IMR-90 (cell line): ENCODE results near the gene LEPR. TPM values are rescaled to one million over a fixed set of nuclear protein-coding genes. Genes with fewer than 3 reads are reported as not detected.

ENCODE experiments used
- ATAC-seq: fragments of 200-7000 bp; cut with Tn5 transposase; 2 replicates; pipeline ENCODE4 v1.9.1; 2020; ENCODE audit warnings: low read depth, mild to moderate bottlenecking, moderate library complexity
- BruUV-seq: library from RNA; stranded (reverse); fragments of 400-500 nt; replicated peaks from 2 replicates; lab custom pipeline; 2021; lab: Mats Ljungman, UMichigan
- CTCF ChIA-PET: fragments of 300-600 bp; formaldehyde crosslinking; extraction: SDS; loops from one replicate; lab custom pipeline; 2021; ENCODE audit warnings: antibody characterized with exemption; lab: Yijun Ruan, JAX
- POLR2A ChIA-PET: fragments of 300-600 bp; sonication (Branson Sonifier 250); formaldehyde crosslinking; loops from one replicate; lab custom pipeline; 2022; ENCODE audit warnings: antibody characterized with exemption; ENCODE audit not compliant: unreplicated experiment; lab: Charles Lee
- DNase-seq: peaks from one replicate; pipeline ENCODE4 v3.0.0; 2013
- H2AFZ ChIP-seq: replicated peaks from 2 replicates; pipeline ENCODE3; 2013; ENCODE audit warnings: low read length, mild to moderate bottlenecking; ENCODE audit not compliant: poor library complexity
- H2AK5ac ChIP-seq: 2 replicates; pipeline ENCODE4 v1.6.1; 2013; ENCODE audit warnings: low read depth, low read length, inconsistent platforms
- H2AK9ac ChIP-seq: replicated peaks from 2 replicates; pipeline ENCODE3; 2013; ENCODE audit warnings: mild to moderate bottlenecking, low read depth, low read length, moderate library complexity; ENCODE audit not compliant: poor library complexity
- H2BK120ac ChIP-seq: 2 replicates; pipeline ENCODE4 v1.6.1; 2013; ENCODE audit warnings: low read depth, low read length, inconsistent platforms
- H2BK15ac ChIP-seq: 3 replicates; pipeline ENCODE4 v1.6.1; 2013; ENCODE audit warnings: low read depth, low read length, inconsistent platforms
- H2BK20ac ChIP-seq: 2 replicates; pipeline ENCODE4 v1.6.1; 2013; ENCODE audit warnings: low read depth, mild to moderate bottlenecking, inconsistent platforms, low read length, moderate library complexity
- H2BK5ac ChIP-seq: 2 replicates; pipeline ENCODE4 v1.6.1; 2013; ENCODE audit warnings: mild to moderate bottlenecking, low read depth, low read length, inconsistent platforms; ENCODE audit not compliant: poor library complexity, severe bottlenecking
- H3K14ac ChIP-seq: replicated peaks from 2 replicates; pipeline ENCODE4 v1.6.1; 2013; ENCODE audit warnings: low read depth, low read length, inconsistent platforms
- H3K18ac ChIP-seq: 2 replicates; pipeline ENCODE4 v1.6.1; 2013; ENCODE audit warnings: low read depth, low read length, control low read depth
- H3K23ac ChIP-seq: 2 replicates; pipeline ENCODE4 v1.6.1; 2013; ENCODE audit warnings: low read depth, low read length, inconsistent platforms
- H3K27ac ChIP-seq: 2 replicates; pipeline ENCODE4 v1.5.1; 2013; ENCODE audit warnings: mild to moderate bottlenecking, control low read depth, low read length; ENCODE audit not compliant: insufficient read depth
- H3K27me3 ChIP-seq: 2 replicates; pipeline ENCODE4 v1.6.1; 2013; ENCODE audit warnings: low read length; ENCODE audit not compliant: control insufficient read depth, insufficient read depth
- H3K36me3 ChIP-seq: 2 replicates; pipeline ENCODE4 v1.6.1; 2013; ENCODE audit warnings: low read length, mixed read lengths; ENCODE audit not compliant: control insufficient read depth, insufficient read depth
- H3K4ac ChIP-seq: 2 replicates; pipeline ENCODE4 v1.6.1; 2013; ENCODE audit warnings: low read depth, low read length, inconsistent platforms
- H3K4me1 ChIP-seq: 2 replicates; pipeline ENCODE4 v1.6.1; 2013; ENCODE audit warnings: low read length, mixed read lengths; ENCODE audit not compliant: control insufficient read depth, insufficient read depth
- H3K4me2 ChIP-seq: 2 replicates; pipeline ENCODE4 v1.6.1; 2013; ENCODE audit warnings: low read depth, mild to moderate bottlenecking, control low read depth, low read length, moderate library complexity
- H3K4me3 ChIP-seq: 2 replicates; pipeline ENCODE4 v1.5.1; 2013; ENCODE audit warnings: low read depth, mild to moderate bottlenecking, control low read depth, low read length, moderate library complexity; ENCODE audit not compliant: insufficient read depth
- H3K56ac ChIP-seq: 2 replicates; pipeline ENCODE4 v1.6.1; 2013; ENCODE audit warnings: low read length, inconsistent platforms; ENCODE audit not compliant: insufficient read depth; ENCODE audit errors: extremely low read depth
- H3K79me1 ChIP-seq, 2 experiments: 2 replicates each; pipeline ENCODE4 v1.6.1; 2013; ENCODE audit warnings: low read length in 2 of 2, inconsistent platforms in 1 of 2, low read depth in 1 of 2
- H3K9ac ChIP-seq: 2 replicates; pipeline ENCODE4 v1.6.1; 2013; ENCODE audit warnings: low read depth, low read length, control low read depth
- H3K9me1 ChIP-seq: 2 replicates; pipeline ENCODE4 v1.6.1; 2013; ENCODE audit warnings: low read length, inconsistent platforms; ENCODE audit not compliant: insufficient read depth
- H3K9me3 ChIP-seq: 2 replicates; pipeline ENCODE4 v1.6.1; 2013; ENCODE audit warnings: low read length; ENCODE audit not compliant: control insufficient read depth, insufficient read depth
- H4K20me1 ChIP-seq: 2 replicates; pipeline ENCODE4 v1.6.1; 2013; ENCODE audit warnings: low read length, inconsistent platforms; ENCODE audit not compliant: insufficient read depth
- H4K5ac ChIP-seq: 2 replicates; pipeline ENCODE4 v1.6.1; 2013; ENCODE audit warnings: mild to moderate bottlenecking, low read depth, low read length, control low read depth
- H4K8ac ChIP-seq, 2 experiments: 2 replicates each; pipeline ENCODE4 v1.6.1; 2013; ENCODE audit warnings: low read depth in 2 of 2, low read length in 2 of 2, control low read depth in 1 of 2, inconsistent platforms in 1 of 2
- H4K91ac ChIP-seq: 2 replicates; pipeline ENCODE4 v1.6.1; 2013; ENCODE audit warnings: low read depth, low read length, inconsistent platforms; ENCODE audit not compliant: insufficient read depth
- BHLHE40 ChIP-seq: fragments of 150-350 bp; IDR thresholded peaks from 2 replicates; pipeline ENCODE4 v1.6.1; 2016; ENCODE audit warnings: mild to moderate bottlenecking, low read depth, low read length
- CEBPB ChIP-seq: IDR thresholded peaks from 2 replicates; pipeline ENCODE4 v1.6.1; 2012; ENCODE audit warnings: low read depth, low read length, improper control_type of control experiment
- ELK1 ChIP-seq: fragments of 150-350 bp; IDR thresholded peaks from 2 replicates; pipeline ENCODE4 v1.6.1; 2016; ENCODE audit warnings: low read depth, mild to moderate bottlenecking, low read length, moderate library complexity, borderline replicate concordance
- FOS ChIP-seq: fragments of 150-350 bp; IDR thresholded peaks from 2 replicates; pipeline ENCODE4 v1.6.1; 2016; ENCODE audit warnings: low read depth, low read length
- MAFK ChIP-seq: IDR thresholded peaks from 2 replicates; pipeline ENCODE4 v1.6.1; 2012; ENCODE audit warnings: low read depth, low read length, improper control_type of control experiment
- MAZ ChIP-seq: IDR thresholded peaks from 2 replicates; pipeline ENCODE4 v1.6.1; 2012; ENCODE audit warnings: low read depth, mild to moderate bottlenecking, low read length, improper control_type of control experiment, moderate library complexity, borderline replicate concordance
- NFE2L2 ChIP-seq: fragments of 150-350 bp; IDR thresholded peaks from 2 replicates; pipeline ENCODE4 v1.6.1; 2016; ENCODE audit warnings: low read depth, mild to moderate bottlenecking, low read length
- RAD21 ChIP-seq: IDR thresholded peaks from 2 replicates; pipeline ENCODE4 v1.6.1; 2012; ENCODE audit warnings: low read length, improper control_type of control experiment
- RCOR1 ChIP-seq: IDR thresholded peaks from 2 replicates; pipeline ENCODE4 v1.6.1; 2012; ENCODE audit warnings: mild to moderate bottlenecking, low read length, improper control_type of control experiment; ENCODE audit not compliant: insufficient replicate concordance
- RFX5 ChIP-seq: IDR thresholded peaks from 2 replicates; pipeline ENCODE4 v1.8.0; 2012; ENCODE audit warnings: low read depth, mild to moderate bottlenecking, low read length, moderate library complexity
- SMC3 ChIP-seq: fragments of 150-350 bp; IDR thresholded peaks from 2 replicates; pipeline ENCODE4 v1.6.1; 2016; ENCODE audit warnings: low read depth, mild to moderate bottlenecking, antibody characterized with exemption, low read length, moderate library complexity
- USF2 ChIP-seq: fragments of 150-350 bp; IDR thresholded peaks from 2 replicates; pipeline ENCODE4 v1.6.1; 2017; ENCODE audit warnings: mild to moderate bottlenecking, antibody characterized with exemption, low read length, low read depth
- WGBS, 2 experiments: methylation state at CpG; one replicate each; pipeline versions ENCODE4 v1.1.5 to v1.1.7; 2013; ENCODE audit warnings: missing lambda C conversion rate in 2 of 2; ENCODE audit not compliant: insufficient read length in 1 of 2; ENCODE audit errors: extremely low coverage in 2 of 2; 5-methylcytosine and 5-hydroxymethylcytosine counted together
- dilution Hi-C: fragments of 300-500 bp; cut with HindIII; formaldehyde crosslinking; loops from one replicate; pipeline ENCODE4 v1.14.3; 2018; ENCODE audit warnings: low sequenced_read_pairs; ENCODE audit not compliant: unreplicated experiment
- in situ Hi-C: fragments of 300-500 bp; cut with MboI; formaldehyde crosslinking; loops from 3 replicates; pipeline ENCODE4 v1.14.3; 2019; ENCODE audit warnings: low sequenced_read_pairs, inconsistent platforms, mixed read lengths
- intact Hi-C: fragments of 100-400 bp; cut with micrococcal nuclease; formaldehyde crosslinking; loops from 2 replicates; pipeline ENCODE4 v1.10.0; 2022
- polyA plus RNA-seq, 3 experiments: library from polyadenylated mRNA; depleted of rRNA; stranded (reverse); fragments of >200 nt; gene quantifications; 2 replicates each; pipeline ENCODE4 v1.2.3, GENCODE V29; 2012; ENCODE audit warnings: low replicate concordance in 1 of 3
- total RNA-seq: library from RNA; depleted of rRNA; stranded (reverse); fragments of >200 nt; gene quantifications from 2 replicates; pipeline ENCODE4 v1.2.3, GENCODE V29; 2012

Gene LEPR
- total and polyA plus RNA-seq, 2 of the 4 experiments (the other 2 are of a cell fraction): 2.1 to 8.8 TPM

GRCh38 chr1:65425697-65426096 is 5.2 kb downstream of the LEPR start:
- Histone ChIP-seq H3K27ac (peak overlapping the region; percentile 42; the same call in 1 of the 2 replicates), H2AK9ac (no peak overlapping the region), H3K4me1 (peaks cover 20% of the 10 kb centered on the region), H3K4me2 (peak overlapping the region; percentile 48; the same call in 1 of the 2 replicates), H3K4me3 (no peak overlapping the region), H2AFZ (no peak overlapping the region), H3K36me3 (peaks cover 19% of the 10 kb centered on the region), H3K79me1 (peaks cover 42 to 58% of the 10 kb centered on the region in 2 experiments), H3K27me3 (no peaks in the 10 kb centered on the region), H4K20me1 (peaks cover 3% of the 10 kb centered on the region; the same call in 1 of the 2 replicates), H2BK20ac (0 out of 2 replicates have a peak overlapping the region, but pooled peaks have one; percentile 8), H3K14ac (0 out of 2 replicates have a peak overlapping the region, but pooled peaks have one; percentile 6), H3K23ac (no peak overlapping the region), H2BK120ac (peak overlapping the region; percentile 66), H3K9ac (0 out of 2 replicates have a peak overlapping the region, but pooled peaks have one; percentile 10), H3K4ac (peak overlapping the region; percentile 53), H4K8ac (peak overlapping the region in 1 of 2 experiments; percentile 19; a peak in 1 of 4 replicates), H2AK5ac (peak overlapping the region; percentile 18; the same call in 1 of the 2 replicates), H4K5ac (peak overlapping the region; percentile 29; the same call in 1 of the 2 replicates), H3K18ac (peak overlapping the region; percentile 74; the same call in 1 of the 2 replicates), H3K9me3 (no peaks in the 10 kb centered on the region), H2BK15ac (peak overlapping the region; percentile 38; the same call in 1 of the 3 replicates), H3K56ac (peak overlapping the region; percentile 1; the same call in 1 of the 2 replicates), H4K91ac (no peak overlapping the region), H3K9me1 (peaks cover 19% of the 10 kb centered on the region), H2BK5ac (peak overlapping the region; percentile 72)
- POLR2A ChIA-PET: no interaction called here
- in situ Hi-C loops: loop anchor here (10.0 kb wide), 3 partner anchors 361 to 1019 kb away; no protein-coding TSS in a partner anchor
- BruUV-seq: no TSS peak
- peak; percentile 8 for ATAC-seq
- dilution Hi-C loops: no loop called here
- DNase-seq: peak; percentile 74
- intact Hi-C loops: no loop called here
- TF ChIP-seq ELK1: no peak
- TF ChIP-seq MAZ: peak; percentile 30; the same call in 1 of the 2 replicates
- TF ChIP-seq RAD21: no peak
- no peak for TF ChIP-seq CEBPB
- TF ChIP-seq MAFK: 0 out of 2 replicates have a peak, but pooled peaks have one; percentile 10
- peak; percentile 15 for TF ChIP-seq RCOR1
- TF ChIP-seq FOS: peak; percentile 44
- TF ChIP-seq SMC3: no peak
- TF ChIP-seq BHLHE40: peak; percentile 74; the same call in 1 of the 2 replicates
- TF ChIP-seq RFX5: no peak
- peak; percentile 47; the same call in 1 of the 2 replicates for TF ChIP-seq NFE2L2
- TF ChIP-seq USF2: no peak
- CTCF ChIA-PET: interaction anchor here (0.8 kb wide), 1 partner anchor 262 kb away, joined by 3 read pairs; no protein-coding TSS in a partner anchor
- no CpG with 5 or more reads among the region's 3 CpGs for WGBS, 2 experiments
